H9 (cell line): ENCODE data around the gene WDR27. TPM values are rescaled to one million over a fixed set of nuclear protein-coding genes. Genes with fewer than 3 reads are reported as not detected.

ENCODE experiments used
- DNase-seq: peaks from one replicate; pipeline ENCODE4 v3.0.0-alpha.2; 2017
- H2AFZ ChIP-seq: one replicate; pipeline ENCODE4 v1.6.1; 2013; ENCODE audit warnings: mild to moderate bottlenecking, low read length, control low read depth, moderate library complexity
- H2AK5ac ChIP-seq: 2 replicates; pipeline ENCODE4 v1.6.1; 2013; ENCODE audit warnings: low read length, control low read depth, mixed read lengths; ENCODE audit not compliant: insufficient read length
- H2BK120ac ChIP-seq: one replicate; pipeline ENCODE4 v1.6.1; 2013; ENCODE audit warnings: low read depth, mild to moderate bottlenecking, low read length, control low read depth, inconsistent platforms; ENCODE audit not compliant: poor library complexity, severe bottlenecking
- H2BK12ac ChIP-seq: 2 replicates; pipeline ENCODE4 v1.6.1; 2013; ENCODE audit warnings: low read length, control low read depth, mixed read lengths, low read depth; ENCODE audit not compliant: insufficient read length
- H2BK15ac ChIP-seq: 2 replicates; pipeline ENCODE4 v1.6.1; 2013; ENCODE audit warnings: low read depth, low read length, control low read depth
- H2BK20ac ChIP-seq: one replicate; pipeline ENCODE4 v1.6.1; 2013; ENCODE audit warnings: low read depth, mild to moderate bottlenecking, low read length, control low read depth, inconsistent platforms; ENCODE audit not compliant: poor library complexity, severe bottlenecking
- H2BK5ac ChIP-seq: 2 replicates; pipeline ENCODE4 v1.6.1; 2013; ENCODE audit warnings: low read length, control low read depth, mixed read lengths; ENCODE audit not compliant: insufficient read length
- H3K14ac ChIP-seq: 2 replicates; pipeline ENCODE4 v1.6.1; 2013; ENCODE audit warnings: low read length, control low read depth; ENCODE audit not compliant: insufficient read depth
- H3K18ac ChIP-seq: 2 replicates; pipeline ENCODE4 v1.6.1; 2013; ENCODE audit warnings: low read depth, mild to moderate bottlenecking, mixed read lengths, low read length, control low read depth; ENCODE audit not compliant: insufficient read length
- H3K23ac ChIP-seq: 2 replicates; pipeline ENCODE4 v1.6.1; 2013; ENCODE audit warnings: low read length, control low read depth, mixed read lengths, low read depth; ENCODE audit not compliant: insufficient read length
- H3K23me2 ChIP-seq: 2 replicates; pipeline ENCODE4 v1.6.1; 2013; ENCODE audit warnings: low read depth, mild to moderate bottlenecking, mixed read lengths, low read length, control low read depth; ENCODE audit not compliant: insufficient read length, poor library complexity, severe bottlenecking
- H3K27ac ChIP-seq: 2 replicates; pipeline ENCODE4 v1.5.1; 2013; ENCODE audit warnings: low read length, control low read depth, mixed read lengths, low read depth; ENCODE audit not compliant: insufficient read length
- H3K27me3 ChIP-seq: 2 replicates; pipeline ENCODE4 v1.6.1; 2013; ENCODE audit warnings: low read length, control low read depth, inconsistent platforms; ENCODE audit not compliant: insufficient read depth
- H3K4ac ChIP-seq: 2 replicates; pipeline ENCODE4 v1.6.1; 2013; ENCODE audit warnings: low read depth, mild to moderate bottlenecking, control low read depth, inconsistent platforms, low read length, moderate library complexity
- H3K4me1 ChIP-seq: 2 replicates; pipeline ENCODE4 v1.6.1; 2013; ENCODE audit warnings: low read length, control low read depth, inconsistent platforms; ENCODE audit not compliant: insufficient read depth
- H3K4me2 ChIP-seq: 2 replicates; pipeline ENCODE4 v1.6.1; 2013; ENCODE audit warnings: low read length, control low read depth, mixed read lengths; ENCODE audit not compliant: insufficient read length, insufficient read depth
- H3K56ac ChIP-seq: 2 replicates; pipeline ENCODE4 v1.6.1; 2013; ENCODE audit warnings: low read depth, mild to moderate bottlenecking, mixed read lengths, low read length, control low read depth; ENCODE audit not compliant: insufficient read length
- H3K79me1 ChIP-seq: 2 replicates; pipeline ENCODE4 v1.6.1; 2013; ENCODE audit warnings: low read depth, mild to moderate bottlenecking, moderate library complexity, low read length, control low read depth, inconsistent platforms; ENCODE audit not compliant: insufficient read depth, poor library complexity, severe bottlenecking
- H3K79me2 ChIP-seq: 2 replicates; pipeline ENCODE4 v1.6.1; 2013; ENCODE audit warnings: low read length, control low read depth, inconsistent platforms; ENCODE audit not compliant: insufficient read depth
- H3K9ac ChIP-seq: 2 replicates; pipeline ENCODE4 v1.6.1; 2013; ENCODE audit warnings: low read length, control low read depth, mixed read lengths; ENCODE audit not compliant: insufficient read length; ENCODE audit errors: extremely low read depth
- H3K9me3 ChIP-seq: one replicate; pipeline ENCODE4 v1.6.1; 2013; ENCODE audit warnings: low read depth, low read length, inconsistent platforms; ENCODE audit not compliant: control insufficient read depth
- H3T11ph ChIP-seq: one replicate; pipeline ENCODE4 v1.6.1; 2013; ENCODE audit warnings: mild to moderate bottlenecking, low read length, control low read depth, inconsistent platforms
- H4K20me1 ChIP-seq: one replicate; pipeline ENCODE4 v1.6.1; 2013; ENCODE audit not compliant: control insufficient read depth, insufficient read length, insufficient read depth
- H4K5ac ChIP-seq: 2 replicates; pipeline ENCODE4 v1.6.1; 2013; ENCODE audit warnings: low read depth, mild to moderate bottlenecking, mixed read lengths, low read length, control low read depth; ENCODE audit not compliant: insufficient read length
- H4K8ac ChIP-seq: replicated peaks from 2 replicates; pipeline ENCODE4 v1.6.1; 2013; ENCODE audit warnings: low read length, control low read depth, mixed read lengths, low read depth; ENCODE audit not compliant: insufficient read length
- H4K91ac ChIP-seq: 2 replicates; pipeline ENCODE4 v1.6.1; 2013; ENCODE audit warnings: low read depth, mild to moderate bottlenecking, moderate library complexity, mixed read lengths, low read length, control low read depth; ENCODE audit not compliant: insufficient read length
- H3K27ac Mint-ChIP-seq, 3 experiments: 2 replicates in 2 of 3; 3 replicates in 1 of 3; pipeline ENCODE4 v1.8.0; 2020 to 2021; ENCODE audit warnings: mixed read lengths in 3 of 3, mild to moderate bottlenecking in 1 of 3, moderate library complexity in 1 of 3
- H3K27me3 Mint-ChIP-seq: 2 replicates; pipeline ENCODE4 v1.8.0; 2021; ENCODE audit warnings: low read depth, mild to moderate bottlenecking, moderate library complexity, mixed read lengths
- H3K36me3 Mint-ChIP-seq, 3 experiments: 2 replicates in 2 of 3; 3 replicates in 1 of 3; pipeline ENCODE4 v1.8.0; 2020 to 2021; ENCODE audit warnings: low read depth in 3 of 3, mixed read lengths in 3 of 3; ENCODE audit not compliant: insufficient read depth in 1 of 3
- H3K4me1 Mint-ChIP-seq, 2 experiments: 2 replicates each; pipeline ENCODE4 v1.8.0; 2020; ENCODE audit warnings: mixed read lengths in 2 of 2
- H3K4me3 Mint-ChIP-seq, 2 experiments: 2 replicates in 1 of 2; 3 replicates in 1 of 2; pipeline ENCODE4 v1.8.0; 2020 to 2021; ENCODE audit warnings: mild to moderate bottlenecking in 2 of 2, mixed read lengths in 2 of 2, moderate library complexity in 1 of 2
- H3K9me3 Mint-ChIP-seq, 2 experiments: 2 replicates in 1 of 2; 3 replicates in 1 of 2; pipeline ENCODE4 v1.8.0; 2020; ENCODE audit warnings: mild to moderate bottlenecking in 2 of 2, mixed read lengths in 2 of 2, moderate library complexity in 1 of 2
- CTCF ChIP-seq: fragments of 200-600 bp; sonication (generic); conservative IDR thresholded peaks from 3 replicates; pipeline ENCODE4 v1.8.0; 2021; ENCODE audit warnings: antibody characterized with exemption, mild to moderate bottlenecking
- WGBS: extraction: QIAGEN DNeasy Blood & Tissue Kit; methylation state at CpG from one replicate; pipeline ENCODE4 v1.1.7; 2013; ENCODE audit warnings: missing lambda C conversion rate, low lambda C conversion rate, mixed read lengths; ENCODE audit not compliant: insufficient read length; ENCODE audit errors: extremely low coverage; 5-methylcytosine and 5-hydroxymethylcytosine counted together
- total RNA-seq: library from RNA; stranded (reverse); gene quantifications from 2 replicates; pipeline ENCODE4 v1.2.1, GENCODE V29; 2021

The WDR27 gene
- total RNA-seq, 1 experiment from 2014 or later, result 48.7 TPM

DNA sequence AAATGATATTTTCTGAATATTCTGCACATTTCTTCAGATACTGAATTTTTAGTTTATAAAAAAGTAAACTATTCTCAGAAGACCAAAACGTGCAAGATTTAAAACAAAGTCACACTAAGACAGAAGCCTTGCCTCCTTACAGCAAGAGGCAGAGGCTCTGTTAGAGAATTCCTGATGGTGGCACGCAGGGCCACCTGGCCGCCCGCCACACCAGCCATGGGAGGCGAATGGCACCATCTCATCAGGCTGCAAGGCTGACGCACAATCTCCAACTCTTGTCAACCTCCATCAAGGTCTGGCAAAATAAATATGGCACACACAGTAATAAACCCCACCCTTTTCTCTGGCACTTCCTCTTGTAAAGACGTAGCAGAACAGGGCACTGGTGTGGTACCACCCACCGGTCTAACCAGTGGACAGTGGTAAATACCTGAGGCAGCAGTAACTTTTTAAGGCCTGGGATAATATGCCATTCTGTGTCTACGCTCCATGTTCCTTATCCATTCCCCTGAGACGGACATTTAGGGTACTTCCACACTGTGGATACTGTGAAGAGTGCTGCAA lies 111.4 kb downstream of the WDR27 start:
- no CpG with 5 or more reads among the region's 10 CpGs for WGBS
- no peak for TF ChIP-seq CTCF

More for the DNA sequence above, 111.4 kb downstream of the WDR27 start:
- Histone ChIP-seq H3K56ac (no peak overlapping the region), H3K9me3 (no peaks in the 10 kb centered on the region), H4K20me1 (no peaks in the 10 kb centered on the region), H2AK5ac (no peak overlapping the region), H3K27me3 (no peaks in the 10 kb centered on the region), H2BK12ac (no peak overlapping the region), H4K5ac (no peak overlapping the region), H3K27ac (no peak overlapping the region), H2AFZ (no peak overlapping the region), H3K4ac (no peak overlapping the region), H3T11ph (no peak overlapping the region), H3K23me2 (no peaks in the 10 kb centered on the region), H3K4me2 (no peak overlapping the region), H3K18ac (no peak overlapping the region), H3K23ac (no peak overlapping the region), H4K91ac (no peak overlapping the region), H2BK20ac (no peak overlapping the region), H4K8ac (no peak overlapping the region), H3K79me1 (no peaks in the 10 kb centered on the region), H3K4me1 (no peaks in the 10 kb centered on the region), H3K79me2 (no peaks in the 10 kb centered on the region), H3K14ac (no peak overlapping the region), H3K9ac (no peak overlapping the region), H2BK15ac (no peak overlapping the region), H2BK120ac (no peak overlapping the region), H2BK5ac (no peak overlapping the region)
- Mint-ChIP-seq H3K4me3 (no peak overlapping the region), H3K27me3 (no peaks in the 10 kb centered on the region), H3K36me3 (peaks cover 8 to 18% (median 14%) of the 10 kb centered on the region in 3 experiments; a peak in 6 of 7 replicates), H3K27ac (no peak overlapping the region), H3K4me1 (peaks cover 0 to 4% of the 10 kb centered on the region in 2 experiments; a peak in 2 of 4 replicates), H3K9me3 (no peaks in the 10 kb centered on the region; a peak in 2 of 5 replicates)
- no peak for DNase-seq
